NCI-H345 treated with DMSO at 0.1 percent for 48 hours (cell line): ENCODE results near the gene KIRREL3.

ENCODE experiments used
- DNase-seq: peaks from one replicate; lab custom pipeline; 2025; ENCODE audit not compliant: unreplicated experiment; lab: John Stamatoyannopoulos, UW

KIRREL3 gene

DNA sequence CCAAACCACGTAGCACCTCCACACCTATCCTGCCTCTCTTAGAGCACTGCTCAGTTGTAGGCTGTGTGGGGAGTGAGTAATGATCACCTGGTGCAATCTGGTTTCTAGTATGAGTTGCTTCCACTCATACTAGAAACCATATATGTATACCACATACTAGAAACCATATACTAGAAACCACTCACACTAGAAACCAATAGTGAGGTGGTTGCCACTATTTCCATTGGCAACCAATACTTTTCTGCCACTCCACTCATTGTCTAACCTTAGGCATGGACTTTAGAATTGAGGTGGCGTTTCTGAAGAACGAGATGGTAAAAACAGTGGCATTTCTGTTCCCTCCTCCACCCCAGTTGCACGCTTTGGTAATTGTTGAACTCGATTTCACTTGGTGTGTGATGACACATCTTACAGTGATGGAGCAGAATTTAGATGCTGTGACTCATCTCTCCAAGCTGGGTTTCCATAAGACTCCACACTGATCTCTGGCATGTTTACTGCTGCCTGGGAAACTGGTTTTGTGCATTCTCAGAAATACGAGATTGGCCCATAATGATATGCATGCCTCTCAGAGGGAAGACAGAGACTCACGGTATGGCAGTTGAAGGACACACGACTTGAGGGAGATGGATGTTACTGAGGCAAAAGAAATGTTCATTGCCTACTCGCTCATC is 82.9 kb downstream of the KIRREL3 start:
- DNase-seq, result no peak

DNA sequence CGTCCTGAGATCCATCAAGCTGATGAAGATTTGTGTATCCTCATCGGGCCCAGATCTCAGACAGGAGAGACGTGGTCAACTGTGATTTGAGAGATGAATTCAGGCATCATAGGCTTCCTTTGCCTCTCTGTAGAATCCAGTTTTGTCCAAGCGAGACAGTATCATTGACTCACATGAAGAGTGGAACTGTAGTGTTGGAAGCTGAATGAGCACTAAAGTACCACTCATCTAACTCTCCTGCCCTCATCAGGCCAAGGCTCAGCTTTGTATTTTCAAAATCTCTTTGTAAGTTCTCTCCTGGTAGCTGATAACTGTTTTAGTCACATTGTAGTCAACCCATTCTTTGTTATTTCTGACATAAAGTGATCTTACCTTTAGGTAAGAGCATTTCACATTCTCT is 85.1 kb downstream of the KIRREL3 start:
- no peak for DNase-seq

DNA sequence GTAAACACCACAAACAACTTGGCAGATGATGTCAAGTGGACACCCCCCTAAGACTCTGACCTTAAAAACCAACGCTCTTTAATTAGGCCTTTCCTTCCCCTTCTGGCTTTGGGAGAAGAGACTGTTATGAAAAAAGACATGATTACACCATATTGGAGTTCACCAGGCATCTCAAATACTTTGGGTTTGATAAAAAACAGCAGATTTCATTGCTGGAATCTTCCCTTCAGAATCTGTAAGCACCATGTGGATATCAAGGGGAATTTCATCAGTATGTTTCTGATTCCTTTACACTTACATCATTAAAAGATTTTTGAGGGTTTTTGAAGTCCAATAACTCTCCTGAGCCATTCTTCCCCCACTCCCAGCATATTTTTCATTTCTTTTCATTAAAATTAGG is 85.6 kb downstream of the KIRREL3 start:
- no peak for DNase-seq

DNA sequence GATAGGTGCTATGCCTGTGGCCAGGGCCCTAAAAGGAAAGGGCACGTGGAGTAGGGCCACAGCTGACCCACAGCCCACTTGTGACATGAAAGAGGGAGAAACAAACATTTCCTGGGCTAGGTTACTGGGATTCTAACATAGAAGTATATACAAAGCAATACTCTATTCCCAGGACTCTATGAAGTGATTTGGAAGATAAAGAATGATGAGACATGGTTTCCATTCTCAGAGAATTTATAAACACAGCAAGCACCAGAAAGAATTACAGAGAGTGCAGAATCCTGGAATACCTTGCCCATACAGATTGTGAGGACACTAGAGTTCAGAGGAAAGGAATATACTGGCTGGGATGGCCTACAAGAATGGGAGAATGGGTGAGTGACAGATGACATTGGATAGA is 86.4 kb downstream of the KIRREL3 start:
- no peak for DNase-seq

DNA sequence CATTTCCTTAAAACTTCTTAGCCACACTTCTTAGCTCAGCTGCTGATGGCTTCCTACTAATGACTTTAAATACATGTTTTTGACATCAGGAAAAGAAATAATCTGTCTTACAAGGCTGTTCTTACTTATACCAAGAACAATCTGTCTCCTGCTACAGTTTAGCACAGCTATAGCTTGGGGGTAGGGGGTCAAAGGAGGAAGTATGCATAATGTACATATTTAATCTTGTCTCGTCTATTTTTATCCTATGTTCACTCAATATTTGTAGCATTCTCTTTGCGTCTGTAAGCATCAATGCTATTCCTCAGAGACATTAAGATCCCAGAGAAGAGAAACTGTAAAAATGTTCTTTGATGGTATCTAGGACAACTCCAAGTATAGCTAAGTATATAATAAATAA is 96.0 kb downstream of the KIRREL3 start:
- no peak for DNase-seq

DNA sequence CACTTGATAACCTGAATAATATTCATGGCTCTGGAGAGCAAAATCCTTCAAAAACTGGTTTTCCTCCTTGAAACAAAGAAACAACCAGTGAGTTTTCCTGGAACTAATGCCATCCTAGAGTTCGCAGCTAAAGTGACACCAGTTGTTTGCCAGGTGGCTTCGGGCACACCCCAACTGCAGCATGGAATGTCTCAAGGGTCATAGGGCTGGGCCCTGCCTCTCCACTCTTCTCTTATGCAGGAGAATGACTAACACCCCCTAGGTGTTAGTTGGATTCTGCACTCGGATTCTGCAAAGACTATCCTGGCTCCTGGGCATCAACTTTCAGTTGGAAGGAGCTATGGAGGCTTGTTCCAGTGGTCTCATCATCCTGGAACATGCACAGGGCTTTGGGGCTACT is 98.8 kb downstream of the KIRREL3 start:
- no peak for DNase-seq

DNA sequence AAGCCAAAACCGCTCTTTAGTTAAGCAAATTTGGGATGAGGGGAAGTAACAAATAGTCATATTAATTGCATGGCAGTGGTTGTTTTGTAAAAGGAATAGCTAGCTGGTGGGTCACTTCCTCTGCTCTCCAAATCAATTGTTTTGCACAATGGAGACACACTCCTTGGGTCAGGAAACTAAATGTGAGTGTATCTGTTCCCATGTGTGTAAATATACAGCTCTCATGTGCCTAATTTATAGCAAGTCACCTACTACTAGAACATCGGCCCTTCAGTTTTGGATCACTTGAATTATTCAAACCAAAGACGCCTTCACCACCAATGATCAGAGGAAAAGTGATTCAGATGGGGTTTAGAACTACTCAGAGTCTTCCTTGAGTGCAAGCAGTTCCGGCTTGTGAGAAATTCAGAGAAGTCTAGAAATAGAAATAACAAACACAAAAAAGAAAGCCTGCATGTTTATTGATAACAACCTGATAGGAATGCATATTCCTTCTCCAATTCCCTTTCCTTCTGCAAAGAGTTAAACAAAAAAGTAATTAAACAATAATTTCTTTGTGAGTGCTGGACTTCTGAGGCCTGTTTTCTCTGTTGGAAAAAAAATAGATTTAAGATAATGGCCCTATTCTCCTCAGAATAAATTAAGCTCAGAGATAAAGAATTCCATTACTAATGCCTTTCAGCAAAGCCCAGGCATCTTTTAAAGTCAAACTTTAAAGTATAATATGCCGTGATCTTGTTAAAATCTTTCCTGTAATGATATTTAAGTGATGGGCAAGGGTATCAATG is 100.4 kb downstream of the KIRREL3 start:
- DNase-seq, result no peak

DNA sequence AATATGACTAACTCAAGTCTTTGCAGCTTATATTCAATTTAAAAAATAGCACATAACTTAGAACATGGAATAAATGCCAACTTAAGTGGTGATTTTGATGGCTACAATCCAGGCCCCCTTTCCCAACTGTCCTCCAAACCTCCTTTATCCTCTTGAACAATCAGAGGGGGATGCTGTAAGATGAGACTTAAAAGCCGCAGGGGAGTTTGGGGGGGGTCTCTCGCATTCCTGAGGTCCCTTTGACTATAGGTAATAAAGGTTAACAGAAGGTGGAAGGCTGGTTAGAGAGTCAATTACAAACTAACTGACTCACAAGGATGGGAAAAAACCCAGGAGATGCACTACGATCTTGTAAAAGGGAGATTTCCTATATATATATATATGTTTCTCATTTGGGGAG is 101.8 kb downstream of the KIRREL3 start:
- no peak for DNase-seq

DNA sequence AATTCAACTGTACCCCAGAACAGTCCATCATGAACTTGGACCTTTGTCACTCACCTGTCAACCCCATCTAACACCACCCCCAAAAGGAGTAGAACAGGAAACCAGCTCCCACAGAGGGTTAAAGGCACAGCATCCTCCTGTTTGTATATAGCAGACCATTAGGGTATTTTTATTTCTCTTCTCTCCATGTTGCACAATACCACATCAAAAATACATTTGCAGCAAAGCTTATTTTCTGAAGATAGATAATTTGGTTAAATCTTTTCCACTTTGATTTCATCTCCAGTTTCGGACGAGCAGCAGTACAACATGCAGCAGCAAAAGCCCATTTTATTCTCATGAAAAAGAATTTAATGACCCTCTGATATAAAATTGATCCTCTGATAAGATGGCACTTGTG is 103.1 kb downstream of the KIRREL3 start:
- no peak for DNase-seq

DNA sequence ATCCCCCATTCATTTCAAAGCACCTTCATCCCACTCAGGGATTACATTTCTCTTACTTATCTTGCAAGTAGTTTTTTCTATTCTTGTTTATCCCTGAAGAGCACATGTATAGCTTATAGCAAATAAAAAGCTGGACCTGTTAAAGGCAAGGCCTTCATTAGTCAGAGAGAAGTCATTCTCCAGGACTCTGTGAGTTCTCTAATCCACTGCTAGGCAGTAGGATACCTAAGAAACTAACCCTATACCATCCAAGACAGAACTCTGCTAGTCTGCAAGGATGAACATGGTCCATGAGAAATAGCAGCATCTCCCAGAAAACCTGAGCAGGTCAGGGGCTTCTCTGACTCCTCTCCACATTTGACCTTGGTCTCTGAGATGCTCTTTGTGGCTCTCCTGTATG is 104.5 kb downstream of the KIRREL3 start:
- DNase-seq, result no peak

DNA sequence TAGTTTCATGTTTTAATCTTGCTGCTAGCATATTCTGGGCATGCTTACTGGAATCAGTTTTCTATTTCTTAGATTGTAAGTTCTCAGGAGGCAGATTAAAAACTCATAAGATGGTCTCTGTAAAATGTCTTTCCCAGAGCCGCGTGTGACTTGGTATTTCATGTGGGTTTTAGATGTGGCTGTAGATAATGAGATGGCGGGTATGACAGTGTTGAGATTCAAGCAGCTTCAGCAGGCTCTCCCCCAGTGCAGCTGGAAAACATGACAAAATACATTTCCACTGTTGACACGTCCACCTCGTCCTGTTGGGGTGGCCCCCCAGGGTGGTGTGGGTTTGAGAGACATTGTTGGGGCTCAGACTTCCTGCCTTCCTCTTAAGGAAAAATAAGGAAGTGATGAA is 106.8 kb downstream of the KIRREL3 start:
- DNase-seq, result no peak

DNA sequence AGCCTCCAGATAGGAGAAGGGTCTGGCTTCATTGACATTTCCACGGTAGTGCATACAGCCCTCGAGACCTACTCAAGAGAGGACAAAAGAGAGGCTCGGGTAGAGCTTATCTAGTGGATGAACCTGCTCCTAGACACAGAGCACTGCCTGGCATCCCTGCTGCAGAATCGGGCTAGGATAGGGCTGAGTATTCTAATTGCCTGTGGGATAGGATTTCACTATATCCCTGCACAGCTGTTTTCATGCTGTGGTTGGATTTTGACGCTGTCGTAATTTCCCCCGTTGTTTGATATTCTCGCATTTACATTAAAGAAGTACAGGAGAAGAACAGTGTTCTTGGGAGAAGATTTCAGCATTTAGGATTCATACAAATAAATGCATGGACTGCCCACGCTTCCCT is 107.8 kb downstream of the KIRREL3 start:
- DNase-seq, result peak; percentile 29

DNA sequence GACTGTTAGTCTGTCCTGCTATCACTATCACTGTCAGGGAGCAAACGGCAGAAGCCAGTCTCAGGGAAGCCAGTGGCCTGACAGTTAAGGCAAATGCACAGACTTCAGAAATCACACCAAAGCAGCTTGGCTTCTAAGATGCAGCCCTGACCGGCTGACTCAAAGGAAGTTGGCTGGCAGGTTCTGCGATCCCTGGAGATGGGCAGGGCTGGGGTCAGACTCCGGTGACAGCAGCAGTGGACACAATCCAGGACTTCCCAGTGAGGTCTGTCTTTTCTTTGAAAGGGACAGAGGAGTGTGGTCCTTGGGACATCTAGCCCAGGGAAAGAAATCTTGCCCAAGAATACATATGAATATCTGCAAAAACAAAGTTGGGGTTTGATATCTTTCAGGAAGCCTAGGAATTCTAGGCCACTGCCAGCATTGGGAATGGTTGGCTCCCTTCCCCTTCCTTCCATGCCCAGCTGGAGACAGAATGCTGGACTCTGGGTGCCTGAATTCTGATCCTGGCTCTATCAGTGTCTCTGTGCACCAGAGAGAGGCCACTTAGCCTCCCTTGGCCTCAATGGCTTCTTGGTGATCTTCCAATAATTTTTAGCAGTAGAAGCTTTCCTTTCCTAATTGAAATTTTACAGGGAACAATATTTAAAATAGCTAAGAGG is 108.9 kb downstream of the KIRREL3 start:
- DNase-seq, result no peak

DNA sequence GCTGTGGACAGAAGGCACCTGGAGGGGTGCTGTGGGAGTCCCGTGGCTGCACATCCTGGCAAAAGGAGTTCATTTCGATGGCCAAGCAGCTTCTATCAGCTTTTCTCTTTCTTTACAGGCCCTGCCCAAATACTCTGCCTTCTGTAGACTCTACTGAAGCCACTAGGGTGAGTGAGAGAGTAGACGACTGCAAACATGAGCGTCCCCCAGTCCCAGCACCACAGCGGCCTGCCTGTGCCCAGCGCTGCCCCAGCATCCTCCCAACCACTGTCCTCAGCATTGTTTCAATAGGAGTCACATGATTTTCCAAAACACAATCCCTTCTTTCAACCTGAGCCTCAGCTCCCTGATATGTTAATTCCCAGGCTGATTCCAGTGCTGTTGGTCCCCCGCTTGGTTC is 110.0 kb downstream of the KIRREL3 start:
- DNase-seq, result no peak

DNA sequence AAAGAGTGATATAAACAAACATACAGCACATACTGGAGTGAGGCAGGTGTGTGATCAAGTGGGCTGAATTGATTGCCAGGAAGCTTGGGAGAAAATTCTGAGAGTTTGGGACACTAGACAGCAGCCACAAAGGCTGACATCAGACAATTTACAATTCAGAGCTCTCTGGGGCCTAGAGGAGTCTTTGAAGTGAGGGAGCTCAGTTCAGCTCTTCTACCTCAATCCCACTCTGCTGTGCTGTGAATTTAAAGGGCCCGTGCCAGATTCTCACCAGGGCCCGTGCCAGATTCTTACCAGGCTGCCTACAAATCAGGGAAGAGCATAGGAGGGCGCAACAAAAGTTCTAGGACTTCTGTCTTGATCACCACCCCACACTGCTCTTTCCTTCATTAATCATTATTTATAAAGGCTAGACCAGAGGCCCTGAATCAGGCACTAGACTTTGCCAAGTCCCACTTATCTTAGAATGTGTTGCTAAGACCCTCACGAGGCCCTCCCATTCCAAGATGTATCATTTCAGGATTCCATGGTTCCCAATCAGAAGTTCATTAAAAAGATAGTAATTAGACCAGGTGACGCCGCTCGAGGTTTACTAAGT is 112.4 kb downstream of the KIRREL3 start:
- DNase-seq, result no peak

DNA sequence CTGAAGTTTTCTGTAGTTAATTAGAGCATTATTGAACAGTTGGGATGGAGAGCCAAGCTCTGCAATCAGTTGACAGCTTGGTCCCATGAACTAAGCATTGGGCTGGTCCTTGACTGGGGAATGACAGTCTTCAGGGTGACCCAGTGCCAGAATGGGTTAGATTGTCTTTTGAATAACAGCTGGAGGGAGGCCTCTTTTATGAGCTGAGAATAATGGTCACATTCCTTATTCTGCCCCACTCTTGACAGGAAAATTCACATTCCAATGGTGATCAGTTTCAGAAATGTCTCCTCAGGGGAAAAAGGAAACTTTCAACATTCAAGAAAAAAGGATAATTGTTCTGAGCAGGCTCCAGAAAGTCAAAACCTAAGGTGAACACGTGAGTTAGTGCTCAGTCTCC is 113.9 kb downstream of the KIRREL3 start:
- DNase-seq, result no peak

DNA sequence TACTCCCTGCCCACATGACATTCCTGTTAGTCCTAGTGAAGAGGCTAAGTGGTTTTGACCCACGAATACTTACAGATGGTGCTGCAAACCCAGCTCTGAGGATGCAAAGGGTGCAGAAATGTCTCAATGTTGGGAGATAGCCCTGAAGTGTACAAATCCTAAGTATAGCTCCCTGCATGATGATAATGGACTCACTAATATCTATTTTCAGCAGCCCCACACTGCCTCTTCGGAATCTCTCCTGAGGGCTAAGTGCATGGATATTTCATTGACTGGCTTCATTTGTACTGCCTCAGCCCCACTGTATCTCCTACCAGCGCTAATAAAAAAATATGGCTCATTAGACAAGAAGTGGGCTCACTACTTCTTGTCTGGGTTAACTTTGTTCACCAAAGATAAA is 114.5 kb downstream of the KIRREL3 start:
- no peak for DNase-seq

DNA sequence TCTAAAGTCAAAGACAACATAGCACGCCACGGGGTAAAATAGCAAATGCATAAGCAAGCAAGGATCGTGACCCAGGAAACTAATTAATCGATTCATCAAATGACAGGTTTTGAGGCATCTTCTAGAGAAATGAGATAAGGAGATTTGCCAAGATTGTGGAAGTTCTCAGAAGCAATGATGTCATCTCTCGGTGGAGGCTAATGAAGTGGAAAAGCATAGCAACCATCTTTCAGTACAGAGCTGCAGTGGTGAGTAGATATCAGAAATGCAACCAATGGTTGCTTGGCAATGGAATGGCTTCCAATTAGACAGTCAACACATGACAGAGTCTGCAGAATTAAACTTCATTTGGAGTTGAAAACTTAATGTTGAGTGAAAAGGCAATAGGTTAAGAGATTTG is 116.0 kb downstream of the KIRREL3 start:
- no peak for DNase-seq

DNA sequence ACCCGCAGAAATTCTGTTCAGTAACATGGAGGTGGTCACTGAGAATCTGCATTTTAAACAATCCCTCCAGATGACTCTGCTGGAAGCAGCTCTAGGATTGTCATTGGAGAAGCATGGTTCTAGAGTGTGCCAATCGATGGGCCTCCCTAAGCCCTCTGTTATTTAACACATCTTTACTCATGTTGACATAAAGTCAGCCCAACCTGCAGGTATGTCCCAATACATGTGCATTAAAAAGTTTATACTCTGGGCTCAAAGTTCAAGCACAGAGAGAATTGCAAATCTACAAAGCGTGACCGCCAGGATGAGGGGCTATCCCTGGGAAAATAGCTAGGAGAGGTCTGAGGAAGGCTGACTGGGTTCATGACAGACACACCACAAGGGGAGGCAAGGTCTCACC is 116.4 kb downstream of the KIRREL3 start:
- no peak for DNase-seq

DNA sequence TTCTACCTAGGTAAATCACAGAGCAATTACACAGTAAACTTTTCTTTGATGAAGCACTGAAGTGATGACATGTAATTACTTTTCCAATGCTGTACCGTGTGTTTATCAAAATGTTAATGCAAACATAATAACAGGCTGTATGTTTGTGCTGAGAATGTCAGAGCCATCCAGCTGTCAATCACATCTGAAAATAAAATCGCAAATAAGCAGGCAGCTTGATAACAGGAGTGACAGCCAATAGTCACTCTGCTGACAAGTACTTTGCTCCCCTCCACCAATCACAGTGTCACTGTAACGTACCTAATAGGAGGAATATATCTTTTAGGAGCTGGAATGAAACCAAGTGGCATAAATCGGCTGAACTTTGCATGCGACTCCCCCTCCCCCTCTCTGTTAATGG is 119.7 kb downstream of the KIRREL3 start:
- no peak for DNase-seq

DNA sequence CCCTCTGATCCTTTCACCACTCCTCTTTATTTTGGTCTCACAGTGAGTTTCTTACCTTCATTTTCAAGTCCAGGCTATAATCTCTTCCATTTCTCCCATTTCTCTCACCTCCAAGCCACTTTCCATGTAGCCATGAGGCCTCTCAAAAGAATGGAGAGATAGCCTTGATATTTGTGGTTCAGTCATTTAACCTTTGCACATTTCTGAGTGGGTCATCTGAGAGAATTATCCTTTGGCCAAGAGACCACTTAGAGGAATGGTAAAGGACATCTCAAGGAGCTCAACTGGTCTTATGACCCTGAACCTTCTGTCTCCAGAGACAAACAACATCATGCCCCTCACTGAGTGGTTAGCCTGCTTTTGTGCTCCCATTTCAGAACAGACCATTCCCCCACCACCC is 121.1 kb downstream of the KIRREL3 start:
- no peak for DNase-seq

DNA sequence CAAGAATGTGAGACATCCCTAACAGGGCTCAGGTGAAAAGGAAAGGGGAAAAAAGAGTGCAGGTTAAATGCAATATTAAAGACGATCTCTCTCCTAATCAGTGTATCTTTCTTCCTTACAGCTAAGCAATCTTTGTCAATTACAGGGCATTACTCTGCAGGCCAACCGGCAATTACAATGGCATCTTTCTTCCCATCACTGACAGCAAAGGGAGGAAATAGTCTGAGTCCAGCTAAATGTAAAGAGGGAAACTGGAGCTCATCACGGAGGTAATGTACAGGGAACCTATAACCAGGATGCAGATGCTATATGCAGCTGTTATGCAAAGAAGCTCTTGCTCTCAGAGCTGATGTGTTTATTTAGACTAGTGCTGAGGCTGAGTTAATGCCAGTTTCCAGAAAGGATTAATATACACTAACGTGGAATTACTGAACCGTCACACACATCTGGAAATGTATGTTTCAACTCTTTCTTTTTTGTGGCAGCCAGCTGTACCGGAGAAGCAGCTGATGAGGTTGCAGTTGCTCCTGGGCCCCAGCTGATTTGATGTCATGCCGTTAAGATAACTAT is 121.6 kb downstream of the KIRREL3 start:
- DNase-seq, result no peak
